HepG2 (cell line): Measurements from ENCODE around the gene LRRN4CL. TPM values are rescaled to one million over a fixed set of nuclear protein-coding genes. Genes with fewer than 3 reads are reported as not detected.

ENCODE experiments used
- HNRNPH1 ChIP-seq: fragments of 200-400 bp; formaldehyde crosslinking; optimal IDR thresholded peaks from 2 replicates; pipeline ENCODE3; 2017; ENCODE audit warnings: mild to moderate bottlenecking, low read depth, low read length
- HOXA5 ChIP-seq: sonication (generic); formaldehyde crosslinking; IDR thresholded peaks from 2 replicates; pipeline ENCODE4 v1.4.0; 2020; ENCODE audit warnings: missing genetic modification reagents
- NRL ChIP-seq: sonication (generic); formaldehyde crosslinking; IDR thresholded peaks from 2 replicates; pipeline ENCODE4 v1.5.0; 2020; ENCODE audit warnings: missing genetic modification reagents, mild to moderate bottlenecking, moderate library complexity, borderline replicate concordance
- PAF1 ChIP-seq: IDR thresholded peaks from 2 replicates; pipeline ENCODE4 v1.6.1; 2016; ENCODE audit warnings: missing genetic modification reagents, missing compliant biosample characterization
- PCBP1 ChIP-seq: fragments of 200-400 bp; formaldehyde crosslinking; IDR thresholded peaks from 2 replicates; pipeline ENCODE4 v1.6.1; 2017; ENCODE audit warnings: mild to moderate bottlenecking, low read depth, low read length, borderline replicate concordance
- RBM39 ChIP-seq: fragments of 200-400 bp; formaldehyde crosslinking; IDR thresholded peaks from one replicate; pipeline ENCODE4 v1.6.1; 2018; ENCODE audit warnings: antibody characterized with exemption, mild to moderate bottlenecking, low read depth, low read length; ENCODE audit not compliant: poor library complexity, severe bottlenecking
- SIN3B ChIP-seq: fragments of 150-350 bp; IDR thresholded peaks from 2 replicates; pipeline ENCODE4 v1.6.1; 2014; ENCODE audit warnings: low read length
- ZBTB21 ChIP-seq: sonication (generic); formaldehyde crosslinking; IDR thresholded peaks from 2 replicates; pipeline ENCODE4 v1.4.0; 2020; ENCODE audit warnings: missing genetic modification reagents
- ZC3H13 ChIP-seq: sonication (generic); formaldehyde crosslinking; IDR thresholded peaks from 2 replicates; pipeline ENCODE4 v1.8.1; 2023; ENCODE audit warnings: mild to moderate bottlenecking, missing genetic modification reagents, moderate library complexity
- ZNF451 ChIP-seq: sonication (generic); formaldehyde crosslinking; IDR thresholded peaks from 2 replicates; pipeline ENCODE4 v1.5.0; 2020; ENCODE audit warnings: mild to moderate bottlenecking, missing genetic modification reagents
- ZNF546 ChIP-seq: sonication (generic); formaldehyde crosslinking; conservative IDR thresholded peaks from 2 replicates; pipeline ENCODE4 v1.8.1; 2023; ENCODE audit warnings: mild to moderate bottlenecking, missing genetic modification reagents
- polyA plus RNA-seq, 8 experiments: library from polyadenylated mRNA; depleted of rRNA in 3 of 8; stranded (reverse) in 7 of 8; unstranded in 1 of 8; fragments of >200 nt; fragmentation: Illumina TruSeq in 4 of 8; extraction: Trizol in 4 of 8; gene quantifications; 2 replicates each; pipeline versions ENCODE4 v1.2.1 to v1.2.3, GENCODE V29; 2011 to 2016; ENCODE audit warnings: low read depth in 4 of 8, missing spikeins in 1 of 8, mixed read lengths in 1 of 8; ENCODE audit not compliant: insufficient read depth in 1 of 8
- total RNA-seq, 5 experiments: library from RNA; depleted of rRNA; stranded (reverse); fragments of >200 nt; fragmentation: Illumina TruSeq; extraction: Trizol; gene quantifications; 2 replicates each; pipeline ENCODE4 v1.2.3, GENCODE V29; 2016; ENCODE audit warnings: low read depth in 1 of 5
- TF ChIP-seq, protein P1 (sequence below): sonication (generic); formaldehyde crosslinking; IDR thresholded peaks from 2 replicates; pipeline ENCODE4 v1.5.1; 2020; ENCODE audit warnings: missing genetic modification reagents, mild to moderate bottlenecking, borderline replicate concordance
- TF ChIP-seq, protein P2 (sequence below): sonication (generic); formaldehyde crosslinking; IDR thresholded peaks from 2 replicates; pipeline ENCODE4 v1.4.0; 2020; ENCODE audit warnings: mild to moderate bottlenecking, missing genetic modification reagents
- TF ChIP-seq, protein P3 (sequence below): sonication (generic); formaldehyde crosslinking; IDR thresholded peaks from 2 replicates; pipeline ENCODE4 v1.4.0; 2020; ENCODE audit warnings: missing genetic modification reagents
- TF ChIP-seq, protein P4 (sequence below): sonication (generic); formaldehyde crosslinking; IDR thresholded peaks from 2 replicates; pipeline ENCODE4 v1.5.0; 2020; ENCODE audit warnings: missing genetic modification reagents, mild to moderate bottlenecking, borderline replicate concordance
- TF ChIP-seq, protein P5 (sequence below): sonication (generic); formaldehyde crosslinking; IDR thresholded peaks from 2 replicates; pipeline ENCODE4 v1.4.0; 2020; ENCODE audit warnings: mild to moderate bottlenecking, missing genetic modification reagents

LRRN4CL gene
- total and polyA plus RNA-seq, 2 of the 13 experiments (the other 11 are each of a cell fraction or from before 2014, with no cell fraction given): 0.11 TPM; not detected in 1

DNA sequence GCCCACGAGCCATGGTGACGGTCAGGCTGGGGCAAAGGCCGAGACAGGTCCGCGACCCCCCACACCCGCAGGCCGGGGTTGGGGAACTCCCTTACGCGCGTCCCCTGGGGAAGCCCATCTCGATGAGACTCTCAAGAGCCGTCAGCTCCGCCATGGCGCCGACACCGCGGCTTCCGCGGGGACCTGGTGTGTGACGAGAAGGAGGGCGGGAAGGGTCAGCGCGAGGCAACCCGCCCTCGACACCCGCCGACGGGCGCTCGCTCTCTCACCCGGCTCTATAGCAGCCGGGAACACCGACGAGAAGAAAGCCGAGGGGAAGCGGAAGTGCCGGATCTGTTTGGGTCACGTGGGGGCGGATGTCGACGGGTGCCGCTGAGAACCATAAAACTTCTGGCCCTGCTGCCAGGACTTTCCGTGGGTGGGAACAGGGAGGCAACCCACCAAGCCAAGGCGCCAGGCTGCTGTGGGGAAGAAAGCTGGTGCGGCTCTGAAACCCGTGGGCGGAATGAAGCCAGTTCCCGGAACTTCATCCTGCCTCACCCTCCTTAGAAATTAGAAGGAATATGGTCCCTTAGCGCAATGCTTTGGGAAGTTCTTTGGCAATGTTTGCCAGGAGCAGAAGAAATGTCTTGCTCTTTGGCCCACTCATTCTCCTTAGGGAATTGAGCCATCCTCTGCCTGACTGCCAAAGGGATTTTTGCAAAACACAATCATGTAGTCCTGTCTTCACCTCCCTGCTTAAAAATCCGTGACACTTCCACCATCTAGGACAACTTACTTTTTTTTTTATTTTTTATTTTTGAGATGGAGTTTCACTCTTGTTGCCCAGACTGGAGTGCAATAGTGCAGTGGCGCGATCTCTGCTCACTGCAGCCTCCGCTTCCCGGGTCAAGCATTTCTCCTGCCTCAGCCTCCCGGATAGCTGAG is 10.3 kb downstream of the LRRN4CL start, which contains the start of gene UBXN1 (continued):
- TF ChIP-seq, protein P1, sequence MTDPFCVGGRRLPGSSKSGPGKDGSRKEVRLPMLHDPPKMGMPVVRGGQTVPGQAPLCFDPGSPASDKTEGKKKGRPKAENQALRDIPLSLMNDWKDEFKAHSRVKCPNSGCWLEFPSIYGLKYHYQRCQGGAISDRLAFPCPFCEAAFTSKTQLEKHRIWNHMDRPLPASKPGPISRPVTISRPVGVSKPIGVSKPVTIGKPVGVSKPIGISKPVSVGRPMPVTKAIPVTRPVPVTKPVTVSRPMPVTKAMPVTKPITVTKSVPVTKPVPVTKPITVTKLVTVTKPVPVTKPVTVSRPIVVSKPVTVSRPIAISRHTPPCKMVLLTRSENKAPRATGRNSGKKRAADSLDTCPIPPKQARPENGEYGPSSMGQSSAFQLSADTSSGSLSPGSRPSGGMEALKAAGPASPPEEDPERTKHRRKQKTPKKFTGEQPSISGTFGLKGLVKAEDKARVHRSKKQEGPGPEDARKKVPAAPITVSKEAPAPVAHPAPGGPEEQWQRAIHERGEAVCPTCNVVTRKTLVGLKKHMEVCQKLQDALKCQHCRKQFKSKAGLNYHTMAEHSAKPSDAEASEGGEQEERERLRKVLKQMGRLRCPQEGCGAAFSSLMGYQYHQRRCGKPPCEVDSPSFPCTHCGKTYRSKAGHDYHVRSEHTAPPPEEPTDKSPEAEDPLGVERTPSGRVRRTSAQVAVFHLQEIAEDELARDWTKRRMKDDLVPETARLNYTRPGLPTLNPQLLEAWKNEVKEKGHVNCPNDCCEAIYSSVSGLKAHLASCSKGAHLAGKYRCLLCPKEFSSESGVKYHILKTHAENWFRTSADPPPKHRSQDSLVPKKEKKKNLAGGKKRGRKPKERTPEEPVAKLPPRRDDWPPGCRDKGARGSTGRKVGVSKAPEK (CRISPR knock-in tag): no peak
- TF ChIP-seq ZNF451 (CRISPR knock-in tag): no peak
- TF ChIP-seq, protein P2, sequence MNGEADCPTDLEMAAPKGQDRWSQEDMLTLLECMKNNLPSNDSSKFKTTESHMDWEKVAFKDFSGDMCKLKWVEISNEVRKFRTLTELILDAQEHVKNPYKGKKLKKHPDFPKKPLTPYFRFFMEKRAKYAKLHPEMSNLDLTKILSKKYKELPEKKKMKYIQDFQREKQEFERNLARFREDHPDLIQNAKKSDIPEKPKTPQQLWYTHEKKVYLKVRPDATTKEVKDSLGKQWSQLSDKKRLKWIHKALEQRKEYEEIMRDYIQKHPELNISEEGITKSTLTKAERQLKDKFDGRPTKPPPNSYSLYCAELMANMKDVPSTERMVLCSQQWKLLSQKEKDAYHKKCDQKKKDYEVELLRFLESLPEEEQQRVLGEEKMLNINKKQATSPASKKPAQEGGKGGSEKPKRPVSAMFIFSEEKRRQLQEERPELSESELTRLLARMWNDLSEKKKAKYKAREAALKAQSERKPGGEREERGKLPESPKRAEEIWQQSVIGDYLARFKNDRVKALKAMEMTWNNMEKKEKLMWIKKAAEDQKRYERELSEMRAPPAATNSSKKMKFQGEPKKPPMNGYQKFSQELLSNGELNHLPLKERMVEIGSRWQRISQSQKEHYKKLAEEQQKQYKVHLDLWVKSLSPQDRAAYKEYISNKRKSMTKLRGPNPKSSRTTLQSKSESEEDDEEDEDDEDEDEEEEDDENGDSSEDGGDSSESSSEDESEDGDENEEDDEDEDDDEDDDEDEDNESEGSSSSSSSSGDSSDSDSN (CRISPR knock-in tag): peak; percentile 74
- TF ChIP-seq ZC3H13 (CRISPR knock-in tag): peak; percentile 36; the same call in 1 of the 2 replicates
- TF ChIP-seq NRL: peak; percentile 57; the same call in 1 of the 2 replicates
- TF ChIP-seq ZNF546 (CRISPR knock-in tag): 0 out of 2 replicates have a peak, but pooled peaks have one; percentile 50
- TF ChIP-seq, protein P3, sequence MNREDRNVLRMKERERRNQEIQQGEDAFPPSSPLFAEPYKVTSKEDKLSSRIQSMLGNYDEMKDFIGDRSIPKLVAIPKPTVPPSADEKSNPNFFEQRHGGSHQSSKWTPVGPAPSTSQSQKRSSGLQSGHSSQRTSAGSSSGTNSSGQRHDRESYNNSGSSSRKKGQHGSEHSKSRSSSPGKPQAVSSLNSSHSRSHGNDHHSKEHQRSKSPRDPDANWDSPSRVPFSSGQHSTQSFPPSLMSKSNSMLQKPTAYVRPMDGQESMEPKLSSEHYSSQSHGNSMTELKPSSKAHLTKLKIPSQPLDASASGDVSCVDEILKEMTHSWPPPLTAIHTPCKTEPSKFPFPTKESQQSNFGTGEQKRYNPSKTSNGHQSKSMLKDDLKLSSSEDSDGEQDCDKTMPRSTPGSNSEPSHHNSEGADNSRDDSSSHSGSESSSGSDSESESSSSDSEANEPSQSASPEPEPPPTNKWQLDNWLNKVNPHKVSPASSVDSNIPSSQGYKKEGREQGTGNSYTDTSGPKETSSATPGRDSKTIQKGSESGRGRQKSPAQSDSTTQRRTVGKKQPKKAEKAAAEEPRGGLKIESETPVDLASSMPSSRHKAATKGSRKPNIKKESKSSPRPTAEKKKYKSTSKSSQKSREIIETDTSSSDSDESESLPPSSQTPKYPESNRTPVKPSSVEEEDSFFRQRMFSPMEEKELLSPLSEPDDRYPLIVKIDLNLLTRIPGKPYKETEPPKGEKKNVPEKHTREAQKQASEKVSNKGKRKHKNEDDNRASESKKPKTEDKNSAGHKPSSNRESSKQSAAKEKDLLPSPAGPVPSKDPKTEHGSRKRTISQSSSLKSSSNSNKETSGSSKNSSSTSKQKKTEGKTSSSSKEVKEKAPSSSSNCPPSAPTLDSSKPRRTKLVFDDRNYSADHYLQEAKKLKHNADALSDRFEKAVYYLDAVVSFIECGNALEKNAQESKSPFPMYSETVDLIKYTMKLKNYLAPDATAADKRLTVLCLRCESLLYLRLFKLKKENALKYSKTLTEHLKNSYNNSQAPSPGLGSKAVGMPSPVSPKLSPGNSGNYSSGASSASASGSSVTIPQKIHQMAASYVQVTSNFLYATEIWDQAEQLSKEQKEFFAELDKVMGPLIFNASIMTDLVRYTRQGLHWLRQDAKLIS: no peak
- TF ChIP-seq HOXA5 (CRISPR knock-in tag): no peak
- TF ChIP-seq, protein P4, sequence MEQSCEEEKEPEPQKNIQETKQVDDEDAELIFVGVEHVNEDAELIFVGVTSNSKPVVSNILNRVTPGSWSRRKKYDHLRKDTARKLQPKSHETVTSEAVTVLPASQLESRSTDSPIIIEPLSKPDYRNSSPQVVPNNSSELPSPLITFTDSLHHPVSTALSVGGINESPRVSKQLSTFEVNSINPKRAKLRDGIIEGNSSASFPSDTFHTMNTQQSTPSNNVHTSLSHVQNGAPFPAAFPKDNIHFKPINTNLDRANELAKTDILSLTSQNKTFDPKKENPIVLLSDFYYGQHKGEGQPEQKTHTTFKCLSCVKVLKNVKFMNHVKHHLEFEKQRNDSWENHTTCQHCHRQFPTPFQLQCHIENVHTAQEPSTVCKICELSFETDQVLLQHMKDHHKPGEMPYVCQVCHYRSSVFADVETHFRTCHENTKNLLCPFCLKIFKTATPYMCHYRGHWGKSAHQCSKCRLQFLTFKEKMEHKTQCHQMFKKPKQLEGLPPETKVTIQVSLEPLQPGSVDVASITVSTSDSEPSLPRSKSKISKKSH (CRISPR knock-in tag): no peak; the same call in 1 of the 2 replicates
- peak; percentile 51 for TF ChIP-seq HNRNPH1
- TF ChIP-seq ZBTB21 (CRISPR knock-in tag): no peak
- TF ChIP-seq PCBP1: peak; percentile 84; the same call in 1 of the 2 replicates
- TF ChIP-seq SIN3B: peak; percentile 69; the same call in 1 of the 2 replicates
- TF ChIP-seq, protein P5, sequence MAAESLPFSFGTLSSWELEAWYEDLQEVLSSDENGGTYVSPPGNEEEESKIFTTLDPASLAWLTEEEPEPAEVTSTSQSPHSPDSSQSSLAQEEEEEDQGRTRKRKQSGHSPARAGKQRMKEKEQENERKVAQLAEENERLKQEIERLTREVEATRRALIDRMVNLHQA (CRISPR knock-in tag): no peak
- no peak for TF ChIP-seq PAF1
- TF ChIP-seq RBM39: peak; percentile 23
